Stimulated activated naive CD8-positive, alpha-beta T cell treated with anti-CD3 and anti-CD28 coated beads, Interleukin-15, amount 100 ng/mL, for 72 hours (primary cell): ENCODE results near the gene CEND1.
"Not testable (repeated sequence)": the region's sequence is repeated elsewhere in the genome, so short reads cannot be mapped to it uniquely, and the experiment has no call there.

ENCODE experiments used
- ATAC-seq: fragments of 150-1000 bp; cut with Tn5 transposase; 2 replicates; pipeline ENCODE4 v1.10.0; 2021; ENCODE audit warnings: mild to moderate bottlenecking, moderate library complexity
- DNase-seq, 2 donors: peaks; one replicate each; pipeline ENCODE4 v3.0.0; 2021 to 2022
- H3K27ac Mint-ChIP-seq, 2 donors: one replicate each; pipeline ENCODE4 v1.8.0; 2022; ENCODE audit warnings: mild to moderate bottlenecking in 2 of 2, mixed read lengths in 2 of 2, moderate library complexity in 2 of 2
- H3K27me3 Mint-ChIP-seq: one replicate; pipeline ENCODE4 v1.8.0; 2022; ENCODE audit warnings: mixed read lengths
- H3K4me1 Mint-ChIP-seq: one replicate; pipeline ENCODE4 v1.8.0; 2022; ENCODE audit warnings: mild to moderate bottlenecking, mixed read lengths
- H3K4me3 Mint-ChIP-seq, 2 donors: one replicate each; pipeline ENCODE4 v1.8.0; 2022; ENCODE audit warnings: mild to moderate bottlenecking in 2 of 2, mixed read lengths in 2 of 2, moderate library complexity in 1 of 2
- H3K9me3 Mint-ChIP-seq, 2 donors: one replicate each; pipeline ENCODE4 v1.8.0; 2022; ENCODE audit warnings: mixed read lengths in 2 of 2

Gene CEND1

GRCh38 chr11:760236-760635, 29.7 kb downstream of the CEND1 start:
- Mint-ChIP-seq H3K4me1 (peaks cover 17% of the 10 kb centered on the region), H3K4me3 (no peak overlapping the region), H3K27ac (no peak overlapping the region), H3K9me3 (no peaks in the 10 kb centered on the region), H3K27me3 (no peaks in the 10 kb centered on the region)
- DNase-seq (no peak), ATAC-seq (no peak)

GRCh38 chr11:749731-750130, 40.2 kb downstream of the CEND1 start:
- no peaks in the 10 kb centered on the region for H3K9me3 Mint-ChIP-seq
- peak overlapping the region in 1 of 2 donors; percentile 32 for H3K4me3 Mint-ChIP-seq
- ATAC-seq (no peak), DNase-seq (no peak)
- H3K27ac Mint-ChIP-seq = peak overlapping the region in 1 of 2 donors; percentile 2
- peaks cover 28% of the 10 kb centered on the region for H3K4me1 Mint-ChIP-seq
- H3K27me3 Mint-ChIP-seq = no peaks in the 10 kb centered on the region

DNA sequence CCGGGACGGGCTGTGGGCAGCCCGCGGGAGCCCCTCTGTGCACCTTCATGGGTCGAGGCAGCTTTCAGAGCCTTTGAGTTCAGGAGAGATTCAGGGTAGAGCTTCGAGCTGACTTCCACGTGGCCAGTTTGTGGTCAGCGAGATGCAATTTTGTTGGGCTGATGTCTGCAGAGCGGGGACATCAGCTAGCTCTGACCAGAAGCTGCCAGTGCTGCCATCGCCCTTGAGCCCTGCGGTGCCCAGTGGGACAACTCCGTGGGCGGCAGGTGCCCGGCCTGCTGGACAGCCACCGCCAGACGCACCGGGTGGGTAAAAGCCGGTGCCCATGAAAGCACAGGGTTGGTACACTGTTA, 41.9 kb downstream of the CEND1 start:
- peak; percentile 17 for ATAC-seq
- no peak for DNase-seq
- H3K4me3 Mint-ChIP-seq = peak overlapping the region; percentile 87 to 89
- H3K4me1 Mint-ChIP-seq = peaks cover 28% of the 10 kb centered on the region
- H3K9me3 Mint-ChIP-seq = no peaks in the 10 kb centered on the region
- no peaks in the 10 kb centered on the region for H3K27me3 Mint-ChIP-seq
- H3K27ac Mint-ChIP-seq = peak overlapping the region; percentile 71 to 84

- no peaks in the 10 kb centered on the region for H3K27me3 Mint-ChIP-seq
- H3K4me3 Mint-ChIP-seq = peak within 1 kb of the TSS; percentile 87 to 89
- peak; percentile 88 to 91 for DNase-seq
- ATAC-seq = peak; percentile 95
- H3K9me3 Mint-ChIP-seq = no peaks in the 10 kb centered on the region
- H3K4me1 Mint-ChIP-seq = peaks cover 28% of the 10 kb centered on the region
- peak within 1 kb of the TSS; percentile 84 to 93 for H3K27ac Mint-ChIP-seq
Observed at GRCh38 chr11:747158-748006, 42.5 kb downstream of the CEND1 start, which contains the start of gene TALDO1. TALDO1 (plus strand) TSS chr11:747464; CDS start chr11:747482, 18 bp downstream.

GRCh38 chr11:746289-747157, 43.4 kb downstream of the CEND1 start:
- Mint-ChIP-seq H3K27ac (peak overlapping the region; percentile 65 to 93), H3K4me1 (peaks cover 28% of the 10 kb centered on the region), H3K9me3 (no peaks in the 10 kb centered on the region), H3K27me3 (no peaks in the 10 kb centered on the region), H3K4me3 (peak overlapping the region; percentile 87 to 89)
- DNase-seq (no peak), ATAC-seq (peak; percentile 69)

DNA sequence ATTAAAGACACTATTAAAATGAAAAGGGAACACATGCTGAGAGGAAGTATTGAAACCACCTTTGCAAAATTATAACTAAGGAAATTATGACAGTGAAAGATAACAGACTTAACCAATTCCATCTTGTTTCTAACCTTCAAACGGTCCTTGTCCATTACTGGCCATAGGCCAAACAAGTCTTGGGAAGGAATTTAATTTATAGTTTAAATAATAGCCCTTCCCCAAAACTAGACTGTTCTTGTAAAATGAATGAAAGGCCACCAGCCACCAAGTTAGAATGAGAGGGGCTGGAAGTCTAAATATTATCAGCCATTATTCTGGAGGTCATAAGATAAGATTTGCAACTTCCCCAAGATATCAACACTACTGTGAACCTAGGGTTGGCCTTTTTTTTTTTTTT, 44.5 kb downstream of the CEND1 start:
- Mint-ChIP-seq H3K27me3 (no peaks in the 10 kb centered on the region), H3K4me3 (no peak overlapping the region), H3K9me3 (no peaks in the 10 kb centered on the region), H3K27ac (no peak overlapping the region), H3K4me1 (peaks cover 28% of the 10 kb centered on the region)
- ATAC-seq (no peak), DNase-seq (no peak)

DNA sequence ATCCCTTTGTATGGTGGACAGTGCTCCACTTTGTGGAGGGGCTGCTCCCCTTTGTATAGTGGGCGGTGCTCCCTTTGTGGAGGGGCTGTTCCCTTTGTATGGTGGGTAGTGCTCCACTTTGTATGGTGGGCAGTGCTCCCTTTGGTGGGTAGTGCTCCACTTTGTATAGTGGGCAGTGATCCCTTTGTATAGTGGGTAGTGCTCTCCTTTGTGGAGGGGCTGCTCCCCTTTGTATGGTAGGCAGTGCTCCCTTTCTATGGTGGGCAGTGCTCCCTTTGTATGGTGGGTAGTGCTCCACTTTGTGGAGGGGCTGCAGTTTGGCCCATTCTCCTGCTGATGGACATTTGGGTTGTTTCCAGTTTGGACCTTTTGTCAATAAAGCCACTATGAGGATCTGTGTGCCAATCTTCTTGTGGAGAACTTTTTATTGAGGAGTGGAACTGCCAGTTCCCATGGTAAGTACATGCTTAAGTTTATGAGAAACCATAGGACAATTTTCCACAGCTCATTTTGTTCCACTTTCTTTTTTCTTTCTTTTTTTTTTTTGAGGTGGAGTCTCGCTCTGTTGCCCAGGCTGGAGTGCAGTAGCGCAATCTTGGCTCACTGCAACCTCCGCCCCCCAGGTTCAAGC, 47.2 kb downstream of the CEND1 start:
- no peak overlapping the region for H3K27ac Mint-ChIP-seq

DNA sequence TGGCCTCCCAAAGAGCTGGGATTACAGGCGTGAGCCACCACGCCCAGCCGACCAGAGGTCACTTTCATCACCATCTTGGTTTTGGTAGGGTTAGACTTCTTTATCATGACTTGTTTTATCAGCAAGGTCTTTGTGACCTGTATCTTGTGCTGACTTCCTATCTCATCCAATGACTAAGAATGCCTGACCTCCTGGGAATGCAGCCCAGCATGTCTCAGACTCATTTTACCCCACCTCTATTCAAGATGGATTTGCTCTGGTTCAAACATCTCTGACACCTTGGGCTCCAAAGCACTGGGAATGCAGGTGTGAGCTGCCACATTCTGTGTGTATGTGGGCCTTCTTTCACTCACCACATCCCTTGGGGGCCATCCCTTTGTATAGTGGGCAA, 47.7 kb downstream of the CEND1 start:
- Mint-ChIP-seq H3K4me3 (no peak overlapping the region), H3K27ac (no peak overlapping the region), H3K9me3 (no peaks in the 10 kb centered on the region), H3K27me3 (peaks cover 6% of the 10 kb centered on the region), H3K4me1 (peaks cover 15% of the 10 kb centered on the region)
- no peak for ATAC-seq
- DNase-seq = no peak

More for the DNA sequence above, 47.2 kb downstream of the CEND1 start:
- Mint-ChIP-seq H3K27me3 (peaks cover 2% of the 10 kb centered on the region), H3K4me1 (peaks cover 10% of the 10 kb centered on the region), H3K4me3 (no peak overlapping the region), H3K9me3 (no peaks in the 10 kb centered on the region)
- ATAC-seq (no peak), DNase-seq (no peak)

DNA sequence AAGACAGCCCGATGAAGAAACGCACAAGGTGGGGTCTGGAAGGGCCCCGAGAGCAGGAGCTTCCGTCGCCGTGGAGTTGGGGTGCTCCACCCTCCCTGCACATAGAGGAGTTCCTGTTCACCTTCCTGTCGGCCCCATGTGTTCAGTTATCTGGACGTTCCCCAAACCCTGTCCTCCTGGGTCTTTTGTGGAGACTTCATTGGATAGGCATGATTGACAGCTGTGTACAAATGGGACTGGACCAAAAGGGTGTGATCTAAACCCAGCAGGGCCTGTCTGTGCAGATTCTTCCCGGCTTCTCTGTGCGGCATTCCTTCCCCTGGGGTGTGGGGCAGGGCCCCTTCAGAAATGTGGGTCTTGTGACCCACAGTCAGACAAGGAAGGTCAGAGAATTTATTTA, 52.0 kb downstream of the CEND1 start:
- not testable (repeated sequence) for H3K27me3 Mint-ChIP-seq, H3K27ac Mint-ChIP-seq, H3K9me3 Mint-ChIP-seq, DNase-seq
- peaks cover 18% of the 10 kb centered on the region for H3K4me1 Mint-ChIP-seq
- ATAC-seq = peak; percentile 23
- H3K4me3 Mint-ChIP-seq = peak overlapping the region; percentile 34 to 63

- peaks cover 18% of the 10 kb centered on the region for H3K4me1 Mint-ChIP-seq
- ATAC-seq (peak; percentile 46), DNase-seq (no peak)
- peaks cover 6% of the 10 kb centered on the region for H3K27me3 Mint-ChIP-seq
- no peaks in the 10 kb centered on the region for H3K9me3 Mint-ChIP-seq
- no peak overlapping the region for H3K27ac Mint-ChIP-seq
- peak overlapping the region; percentile 34 to 63 for H3K4me3 Mint-ChIP-seq
Observed at GRCh38 chr11:737366-737765, 52.5 kb downstream of the CEND1 start.
